GM19328 (cell line): Measurements from ENCODE around the gene SORBS1.

ENCODE experiments used
- ATAC-seq: cut with Tn5 transposase; IDR thresholded peaks from one replicate; pipeline ENCODE4 v1.9.1; 2021; ENCODE audit warnings: mild to moderate bottlenecking, moderate library complexity; ENCODE audit not compliant: unreplicated experiment

Gene SORBS1

GRCh38 chr10:95303950-95304349 is 257.2 kb downstream of the SORBS1 start:
- ATAC-seq: no peak

DNA sequence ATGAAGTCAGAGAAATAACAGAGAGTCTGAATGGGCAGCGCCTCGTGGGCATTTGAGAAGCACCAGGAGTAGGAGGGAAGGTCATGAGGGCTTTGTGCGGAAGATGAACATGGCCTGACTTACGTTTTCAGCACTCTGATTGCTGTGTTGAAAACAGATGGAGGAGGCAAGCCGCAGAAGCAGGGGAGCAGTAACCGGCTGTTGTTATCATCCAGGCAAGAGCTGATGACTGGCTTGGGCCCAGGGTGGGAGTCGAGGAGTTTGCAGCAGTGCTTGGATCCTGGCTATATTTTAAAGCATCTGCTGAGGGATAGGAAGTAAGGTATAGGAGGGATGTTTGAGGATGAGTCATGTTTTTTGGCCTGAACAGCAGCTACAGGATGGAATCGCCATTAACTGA is 257.6 kb downstream of the SORBS1 start:
- ATAC-seq: no peak

DNA sequence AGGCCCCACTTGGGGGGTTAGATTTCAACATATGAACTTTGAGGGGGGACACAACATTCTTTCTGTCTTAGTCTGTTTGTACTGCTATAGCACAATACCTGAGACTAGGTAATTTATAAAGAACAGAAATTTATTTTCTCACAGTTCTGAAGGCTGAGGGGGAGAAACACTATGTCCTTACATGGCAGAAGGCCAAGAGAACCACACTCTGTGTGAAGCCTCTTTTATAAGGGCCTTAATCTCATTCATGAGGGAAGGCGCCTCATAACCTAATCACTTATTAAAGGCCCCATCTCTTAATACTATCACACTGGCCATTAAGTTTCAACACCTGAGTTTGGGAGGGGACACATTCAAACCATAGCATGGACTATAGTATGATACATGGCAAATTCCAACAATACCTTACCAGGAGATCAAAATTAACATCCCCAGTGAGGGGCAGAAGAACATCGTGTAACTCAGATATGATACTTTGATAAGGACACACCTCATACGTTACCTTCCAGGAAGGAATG is 261.1 kb downstream of the SORBS1 start:
- no peak for ATAC-seq

- no peak for ATAC-seq
Measured at GRCh38 chr10:95297402-95297801, 263.8 kb downstream of the SORBS1 start.

GRCh38 chr10:95296764-95297163 is 264.4 kb downstream of the SORBS1 start:
- ATAC-seq: no peak

GRCh38 chr10:95295031-95295755 is 266.0 kb downstream of the SORBS1 start:
- peak; percentile 71 for ATAC-seq

DNA sequence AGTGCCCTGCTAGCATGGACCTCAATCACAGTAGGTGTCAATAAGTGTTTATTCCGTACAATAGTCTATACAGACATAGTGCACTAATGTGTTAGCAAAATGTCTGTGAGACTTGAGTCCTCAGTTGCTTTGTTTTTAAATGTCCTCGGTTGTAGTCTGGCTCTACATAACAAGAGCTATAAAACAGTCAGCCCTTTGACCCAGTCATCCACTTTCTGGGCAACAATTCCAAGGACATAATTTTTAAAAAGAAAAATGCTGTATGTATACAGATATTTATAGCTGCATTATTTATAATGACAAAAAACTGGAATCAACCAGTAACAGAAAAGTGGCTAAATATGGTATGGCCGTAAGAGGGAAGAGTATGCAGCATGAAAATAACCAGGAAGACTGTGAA is 267.5 kb downstream of the SORBS1 start:
- no peak for ATAC-seq

GRCh38 chr10:95291365-95292039 is 269.7 kb downstream of the SORBS1 start:
- no peak for ATAC-seq

DNA sequence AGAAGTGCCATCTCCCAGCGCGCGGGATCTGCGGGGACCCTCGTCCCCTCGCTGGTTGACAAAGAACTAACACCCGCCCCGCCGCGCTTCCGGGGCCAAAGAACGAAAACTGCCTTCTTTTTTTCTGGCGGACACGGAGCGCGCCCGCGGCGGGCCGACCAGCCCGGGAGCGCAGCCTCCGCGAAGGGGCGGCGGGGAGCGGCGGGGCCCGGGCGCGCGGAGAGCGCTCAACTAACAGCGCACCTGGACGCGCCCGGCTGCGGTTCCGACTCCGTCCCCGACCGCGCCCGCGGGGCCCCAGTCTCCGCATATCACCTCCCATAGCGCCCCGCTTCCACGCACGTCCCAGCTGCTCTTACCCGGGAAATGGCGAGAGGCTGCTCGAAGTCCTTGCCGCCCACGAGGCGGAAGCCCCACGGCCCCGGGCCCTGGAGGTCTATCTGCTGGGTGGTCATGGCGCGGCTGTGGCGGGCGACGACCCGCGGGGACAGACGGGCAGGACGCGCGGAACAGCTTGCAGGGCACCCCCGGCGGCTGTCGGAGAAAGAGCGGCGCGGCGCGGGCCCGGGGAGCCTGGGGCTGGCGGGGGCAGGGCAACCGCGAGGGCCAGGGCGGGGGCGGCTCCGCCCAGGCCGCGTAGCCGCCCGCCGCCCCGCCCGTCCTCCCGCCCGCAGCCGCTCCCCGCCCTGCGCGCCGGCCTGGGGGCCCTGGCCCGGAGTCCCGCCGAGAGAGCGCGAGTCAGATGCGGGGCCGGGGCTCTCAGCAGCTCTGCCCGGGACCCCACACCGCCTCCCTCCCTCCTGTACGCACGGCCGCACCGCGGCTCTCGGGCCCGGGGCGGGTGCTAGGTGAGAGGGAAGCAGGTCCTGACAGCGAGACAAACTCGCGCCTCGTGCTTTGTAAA is 270.5 kb downstream of the SORBS1 start, which contains the start of gene PDLIM1:
PDLIM1 (minus strand) TSS at position 543 of the 904 bp plus-strand sequence; CDS start at position 455, 88 bp downstream.
- peak; percentile 39 for ATAC-seq

DNA sequence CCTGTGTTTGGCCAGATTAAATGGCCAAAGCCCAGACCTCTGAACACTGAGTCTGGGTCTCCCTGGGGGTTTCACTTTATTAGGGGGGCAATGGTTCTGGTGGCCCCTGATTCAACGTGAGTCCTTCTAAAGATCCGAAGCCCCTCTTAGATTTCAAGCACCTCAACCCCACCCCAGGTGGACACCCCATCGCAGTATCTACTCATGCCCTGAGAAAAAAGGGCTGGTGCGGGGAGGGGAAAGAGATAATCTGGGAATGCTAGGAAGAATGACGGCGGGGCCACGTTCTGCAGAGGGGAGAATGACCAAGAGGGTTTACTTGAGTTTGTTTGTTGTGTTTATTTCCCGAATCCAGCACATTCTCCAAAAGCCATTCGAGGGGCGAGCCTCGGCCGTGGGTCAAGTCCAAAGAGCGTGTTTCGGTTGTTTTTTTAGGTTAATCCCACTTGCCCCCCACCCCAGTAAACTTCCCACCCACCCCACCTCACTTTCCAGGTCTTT is 271.2 kb downstream of the SORBS1 start:
- ATAC-seq: no peak

GRCh38 chr10:95289003-95289920 is 271.9 kb downstream of the SORBS1 start:
- ATAC-seq: no peak

DNA sequence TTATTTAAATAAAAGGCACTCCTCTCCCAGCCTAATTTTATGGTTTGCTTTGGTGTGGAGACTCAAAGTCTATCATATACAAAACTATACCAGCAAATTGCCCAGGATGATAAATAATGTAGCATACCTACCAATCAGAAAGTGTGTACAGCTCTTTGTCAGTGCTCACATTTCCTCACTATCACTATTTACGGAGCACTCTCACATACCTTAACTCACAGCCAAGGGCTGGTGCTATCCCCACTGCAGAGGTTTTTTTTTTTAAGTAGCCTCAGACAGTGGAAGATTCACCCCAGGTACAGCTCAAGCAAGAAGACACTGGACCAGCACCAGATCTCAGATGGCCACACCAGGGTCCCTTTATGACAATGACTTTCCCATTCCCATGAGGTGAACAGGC is 272.9 kb downstream of the SORBS1 start:
- no peak for ATAC-seq

DNA sequence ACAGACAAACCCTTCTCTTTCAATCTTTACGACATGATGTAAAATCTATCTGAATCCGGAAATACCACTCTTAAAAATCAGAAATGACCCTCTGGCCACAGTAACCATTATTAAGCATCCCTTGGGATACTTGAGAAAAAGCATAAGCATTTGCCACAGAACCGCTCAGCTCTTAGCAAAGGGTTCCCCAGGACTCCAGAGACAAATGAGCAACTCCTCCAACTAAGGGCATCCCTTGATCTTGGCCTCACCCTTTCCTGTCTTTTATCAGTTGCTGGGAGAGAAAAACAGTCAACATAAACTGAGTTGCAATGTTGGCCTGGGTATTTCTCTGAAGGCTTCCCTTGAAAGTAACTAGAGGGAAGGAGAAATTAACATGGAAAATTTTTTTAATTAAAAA is 273.9 kb downstream of the SORBS1 start:
- no peak for ATAC-seq

- no peak for ATAC-seq
Measured at GRCh38 chr10:95286707-95287106, 274.5 kb downstream of the SORBS1 start.

- ATAC-seq: no peak
Measured at GRCh38 chr10:95285556-95285955, 275.6 kb downstream of the SORBS1 start.

DNA sequence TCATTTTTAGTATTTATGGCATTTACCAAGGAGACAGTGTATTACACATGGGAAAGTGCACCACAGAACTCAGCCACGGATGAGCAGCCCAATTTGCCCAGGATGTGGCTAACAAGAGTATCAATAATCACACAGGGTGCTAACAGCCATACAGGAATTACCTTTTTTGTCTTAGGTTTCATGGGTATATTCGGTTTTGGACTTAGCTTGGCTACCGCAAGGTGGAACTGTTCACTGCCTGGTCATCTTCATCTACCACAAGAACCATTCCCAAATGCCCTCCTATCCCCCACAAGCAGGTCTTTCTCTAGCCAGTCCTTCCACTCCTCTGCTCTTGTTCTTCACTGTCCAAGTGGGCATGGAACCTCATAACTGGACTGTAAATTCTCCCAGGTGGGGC is 276.4 kb downstream of the SORBS1 start:
- no peak for ATAC-seq

DNA sequence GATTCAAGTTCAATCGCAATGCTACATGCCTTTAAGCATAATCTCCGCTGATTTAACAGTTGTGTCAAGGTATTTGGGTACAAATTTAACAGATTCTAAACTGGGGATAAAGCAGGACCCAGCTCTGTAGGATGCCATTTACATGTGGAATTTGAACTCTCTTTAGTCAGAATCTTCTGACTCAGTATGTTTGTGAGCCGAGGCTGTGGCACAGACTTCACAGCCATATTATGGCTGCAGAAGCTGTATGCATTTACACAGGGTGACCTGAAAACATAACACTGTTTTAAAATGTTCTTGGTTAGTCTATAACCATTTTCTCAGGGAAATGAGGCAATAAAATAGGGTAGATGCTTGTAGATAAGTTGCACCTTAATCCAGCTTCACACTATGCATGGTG is 279.1 kb downstream of the SORBS1 start:
- no peak for ATAC-seq

GRCh38 chr10:95281206-95281605 is 280.0 kb downstream of the SORBS1 start:
- ATAC-seq: no peak

- ATAC-seq: no peak
Measured at GRCh38 chr10:95280637-95281036, 280.5 kb downstream of the SORBS1 start.
